ENCODE measurements around the gene HLA-DQB2. TPM values are rescaled to one million over a fixed set of nuclear protein-coding genes. Genes with fewer than 3 reads are reported as not detected.
A peak's percentile ranks its signal among the peaks of the same experiment; 100 is the strongest.

The HLA-DQB2 gene
- total and polyA plus RNA-seq, 8 donors: 0.47 to 31.3 (median 1.4) TPM; not detected in 1

DNA sequence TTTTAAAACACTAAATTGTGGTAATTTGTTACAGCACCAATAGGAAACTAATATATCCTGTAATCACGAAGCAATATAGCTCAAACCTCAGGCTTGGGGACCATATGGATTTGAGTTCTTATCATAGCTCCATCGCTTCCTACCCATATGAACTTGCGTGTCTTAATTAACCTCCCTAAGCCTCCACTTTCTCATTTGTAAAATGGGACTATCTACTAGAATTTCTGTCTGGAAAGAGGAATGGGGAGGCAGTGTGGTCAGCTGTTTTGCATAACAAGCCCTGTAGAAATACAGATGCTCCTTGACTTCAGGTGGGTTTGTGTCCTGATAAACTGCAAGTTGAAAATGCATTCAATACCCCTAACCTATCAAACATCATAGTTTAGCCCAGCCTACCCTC, 36.4 kb upstream of the HLA-DQB2 start:
- DNase-seq: no peak
- H3K9me3 ChIP-seq: peaks cover 0 to 4% of the 10 kb centered on the region in 2 donors
- TF ChIP-seq CTCF (IDR thresholded peaks at IDR 0.05): no peak
- intact Hi-C loops (cut with DNase I): loop anchor here in 1 of 2 donors (5.0 kb wide), 1 partner anchor 382 kb away; no protein-coding TSS in a partner anchor
- ATAC-seq: no peak
- H3K27ac ChIP-seq: no peak overlapping the region
- peaks cover 0 to 18% of the 10 kb centered on the region in 2 donors for H3K4me1 ChIP-seq
- no peak overlapping the region for H3K4me3 ChIP-seq
- H3K27me3 ChIP-seq: peaks cover 3 to 27% of the 10 kb centered on the region in 2 donors
- no peaks in the 10 kb centered on the region for H3K36me3 ChIP-seq

DNA sequence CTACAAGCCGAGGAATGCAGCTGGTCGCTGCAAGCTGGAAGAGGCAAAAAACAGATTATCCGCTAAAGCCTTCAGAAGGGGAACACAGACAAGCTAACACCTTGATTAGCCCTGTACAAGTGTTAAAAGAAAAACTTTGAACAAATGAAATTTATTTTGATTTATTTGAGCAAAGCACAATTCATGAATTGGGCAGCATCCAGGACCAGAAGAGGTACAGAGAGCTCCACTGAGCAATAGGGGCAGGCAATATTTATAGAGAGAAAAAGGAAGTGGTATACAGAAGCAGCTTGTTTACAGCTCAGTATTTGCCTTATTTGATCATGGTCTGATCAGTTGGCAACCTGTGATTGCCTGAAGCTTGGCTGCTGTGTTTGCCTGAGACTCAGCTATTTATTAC, 35.8 kb upstream of the HLA-DQB2 start:
- H3K27ac ChIP-seq: no peak overlapping the region
- no peak for DNase-seq
- TF ChIP-seq CTCF (IDR thresholded peaks at IDR 0.05): no peak
- peaks cover 0 to 19% of the 10 kb centered on the region in 2 donors for H3K4me1 ChIP-seq
- no peak for ATAC-seq
- no peaks in the 10 kb centered on the region for H3K36me3 ChIP-seq
- peaks cover 0 to 4% of the 10 kb centered on the region in 2 donors for H3K9me3 ChIP-seq
- H3K27me3 ChIP-seq: peaks cover 3 to 28% of the 10 kb centered on the region in 2 donors
- intact Hi-C loops (cut with DNase I): loop anchor here in 1 of 2 donors (5.0 kb wide), 1 partner anchor 382 kb away; no protein-coding TSS in a partner anchor
- no peak overlapping the region for H3K4me3 ChIP-seq

DNA sequence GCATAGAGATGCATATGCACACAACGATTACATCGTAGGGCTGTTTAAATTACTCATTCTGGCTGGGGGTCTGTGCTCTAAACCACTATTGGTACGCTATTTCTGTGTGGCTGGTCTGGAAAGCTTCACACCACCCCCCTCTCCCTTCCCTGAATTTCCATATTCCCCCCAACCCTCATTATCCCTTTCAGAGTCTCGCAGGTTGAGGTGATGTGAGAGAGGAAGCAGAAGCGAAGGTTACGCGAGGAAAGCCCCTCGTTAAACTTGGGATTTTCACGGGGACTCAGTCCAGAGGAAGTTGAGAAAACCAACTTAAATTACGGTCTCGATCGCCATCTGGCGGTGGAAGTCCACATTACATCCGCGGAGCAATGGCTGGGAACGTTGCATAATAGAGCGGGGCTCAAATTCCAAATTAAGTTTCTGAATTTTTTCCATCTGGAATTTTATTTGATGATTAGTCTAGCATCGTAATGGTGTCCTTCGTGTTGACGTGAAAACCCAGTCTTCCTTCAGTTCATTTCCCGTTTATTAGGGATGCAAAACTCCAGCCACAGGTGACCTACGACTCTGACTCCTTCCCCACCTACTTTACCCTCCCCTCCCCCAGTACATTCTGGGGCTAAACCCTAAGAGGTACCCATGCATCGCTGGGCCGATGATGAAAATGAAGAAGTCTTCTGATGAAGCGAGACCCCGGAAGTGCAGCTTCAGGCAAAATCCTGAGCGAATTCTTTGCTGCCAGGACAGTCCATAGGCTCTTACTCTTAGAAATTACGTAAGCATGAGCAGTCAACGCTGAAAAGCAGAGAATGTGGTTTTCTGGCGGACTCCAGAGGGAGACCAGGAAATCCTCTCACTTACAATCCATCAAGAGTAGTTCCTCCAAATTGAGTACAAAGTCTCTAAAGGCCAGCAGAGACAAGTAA, 33.8 kb upstream of the HLA-DQB2 start:
- peak; percentile 88 to 95 for TF ChIP-seq CTCF (IDR thresholded peaks at IDR 0.05)
- Histone ChIP-seq H3K4me1 (peaks cover 0 to 22% of the 10 kb centered on the region in 2 donors), H3K36me3 (no peaks in the 10 kb centered on the region), H3K9me3 (peaks cover 0 to 4% of the 10 kb centered on the region in 2 donors), H3K4me3 (peak overlapping the region in 1 of 2 donors; percentile 5), H3K27ac (peak overlapping the region in 1 of 2 donors; percentile 21), H3K27me3 (peaks cover 3 to 30% of the 10 kb centered on the region in 2 donors)
- peak; percentile 74 to 83 (median 80) for DNase-seq
- peak; percentile 92 for ATAC-seq
- intact Hi-C loops (cut with DNase I): loop anchor here in 1 of 2 donors (5.0 kb wide), 1 partner anchor 380 kb away; no protein-coding TSS in a partner anchor

- ATAC-seq (peak; percentile 48), DNase-seq (no peak)
- intact Hi-C loops (cut with DNase I): no loop called here
- peaks cover 5 to 20% of the 10 kb centered on the region in 2 donors for H3K27me3 ChIP-seq
- H3K27ac ChIP-seq: peak overlapping the region in 1 of 2 donors; percentile 67
- H3K9me3 ChIP-seq: peaks cover 0 to 4% of the 10 kb centered on the region in 2 donors
- no peak overlapping the region for H3K4me3 ChIP-seq
- H3K36me3 ChIP-seq: no peaks in the 10 kb centered on the region
- peaks cover 0 to 22% of the 10 kb centered on the region in 2 donors for H3K4me1 ChIP-seq
- TF ChIP-seq CTCF (IDR thresholded peaks at IDR 0.05): no peak
Measured at GRCh38 chr6:32794510-32794909, 31.2 kb upstream of the HLA-DQB2 start.

GRCh38 chr6:32792901-32793435, 29.6 kb upstream of the HLA-DQB2 start:
- Histone ChIP-seq H3K27me3 (peaks cover 5 to 22% of the 10 kb centered on the region in 2 donors), H3K4me3 (no peak overlapping the region), H3K4me1 (peaks cover 0 to 22% of the 10 kb centered on the region in 2 donors), H3K9me3 (no peaks in the 10 kb centered on the region), H3K36me3 (no peaks in the 10 kb centered on the region), H3K27ac (no peak overlapping the region)
- ATAC-seq (no peak), DNase-seq (no peak)
- intact Hi-C loops (cut with DNase I): no loop called here
- no peak for TF ChIP-seq CTCF (IDR thresholded peaks at IDR 0.05)
